Kidney capillary endothelial cell (primary cell): Measurements from ENCODE around the gene UBE2G2.
A peak's percentile ranks its signal among the peaks of the same experiment; 100 is the strongest.

Experiments
- DNase-seq: peaks from one replicate; pipeline ENCODE4 v3.0.0-alpha.2; 2018; ENCODE audit warnings: low spot score

UBE2G2 gene

GRCh38 chr21:44815225-44815624 lies 13.6 kb upstream of the UBE2G2 start:
- no peak for DNase-seq

DNA sequence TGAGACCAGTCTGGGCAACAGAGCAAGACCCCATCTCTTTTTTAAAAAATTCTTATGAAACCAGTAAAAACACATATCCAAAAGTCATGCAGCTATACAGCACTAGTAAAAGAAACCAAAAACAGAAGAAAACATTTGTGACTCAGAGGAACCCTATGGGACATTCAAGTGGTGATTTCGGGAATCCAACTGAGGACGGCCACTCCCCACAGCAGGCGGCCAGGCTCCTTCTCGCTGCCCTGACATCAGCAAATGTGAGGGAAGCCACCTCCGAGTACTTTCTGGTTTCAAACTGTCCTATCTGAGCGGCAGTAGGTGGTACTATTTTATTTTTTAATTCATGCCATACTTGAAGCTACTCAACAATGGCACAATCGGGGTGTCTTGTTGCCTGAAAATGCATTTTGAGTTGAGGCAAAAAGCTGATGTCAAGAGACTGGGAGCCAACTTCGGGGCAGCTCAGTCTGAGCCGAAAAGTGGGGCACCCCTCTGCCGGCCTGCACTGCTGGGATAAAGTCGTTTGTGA lies 12.9 kb upstream of the UBE2G2 start:
- no peak for DNase-seq

DNA sequence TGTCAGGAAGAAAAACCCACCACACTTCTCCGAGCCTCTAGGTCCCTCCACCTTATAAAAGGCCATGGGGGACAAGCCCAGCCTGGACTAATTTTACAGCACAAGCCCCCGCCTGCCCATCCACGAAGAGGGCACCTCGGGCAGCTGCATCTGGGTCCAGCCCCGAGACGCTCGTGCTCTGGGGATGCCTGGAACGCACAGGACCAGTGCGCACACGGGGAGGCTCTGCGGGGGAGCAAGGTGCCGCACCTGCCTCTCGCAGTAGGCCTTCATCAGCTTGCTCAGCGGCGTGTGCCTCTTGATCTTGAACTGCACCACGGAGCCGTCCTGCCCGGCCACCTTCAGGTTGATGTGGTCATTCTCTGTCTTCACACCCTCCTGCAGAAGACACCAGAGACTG lies 12.1 kb upstream of the UBE2G2 start:
- DNase-seq = no peak

DNA sequence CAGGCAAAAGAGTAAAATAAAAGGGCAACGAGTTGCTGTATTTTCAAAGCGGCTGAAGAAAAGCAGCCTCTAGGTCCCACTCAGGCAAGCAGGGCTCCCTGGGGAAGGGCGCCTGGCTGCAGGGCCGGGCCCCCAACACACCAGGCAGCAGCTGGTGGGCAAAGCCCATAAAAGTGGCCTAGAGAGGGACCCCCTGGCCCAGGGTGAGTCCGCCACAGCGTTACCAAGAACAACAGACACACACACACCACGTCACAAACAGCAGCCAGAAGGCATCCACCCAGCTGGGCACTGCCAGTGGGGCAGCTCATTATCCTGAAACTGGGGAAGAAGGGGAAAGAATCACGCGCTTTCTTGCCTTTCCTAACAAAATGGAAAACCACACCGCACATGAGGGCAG lies 11.5 kb upstream of the UBE2G2 start:
- DNase-seq = no peak

GRCh38 chr21:44812640-44813039 lies 11.0 kb upstream of the UBE2G2 start:
- no peak for DNase-seq

DNA sequence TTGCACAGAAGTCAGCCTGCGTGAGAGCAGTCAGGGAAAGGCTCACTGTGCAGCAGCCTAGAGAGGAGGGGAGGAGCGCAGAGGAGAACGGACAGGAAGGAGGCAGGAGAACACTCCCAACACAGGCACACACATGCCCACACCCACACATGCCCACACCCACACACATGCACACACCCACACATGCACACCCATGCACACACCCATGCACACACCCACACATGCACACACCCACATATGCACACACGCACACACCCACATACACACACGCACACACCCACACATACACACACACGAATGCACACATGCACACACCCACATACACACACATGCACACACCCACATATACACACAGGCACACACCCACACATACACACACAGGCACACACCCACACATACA lies 9.2 kb upstream of the UBE2G2 start:
- no peak for DNase-seq

DNA sequence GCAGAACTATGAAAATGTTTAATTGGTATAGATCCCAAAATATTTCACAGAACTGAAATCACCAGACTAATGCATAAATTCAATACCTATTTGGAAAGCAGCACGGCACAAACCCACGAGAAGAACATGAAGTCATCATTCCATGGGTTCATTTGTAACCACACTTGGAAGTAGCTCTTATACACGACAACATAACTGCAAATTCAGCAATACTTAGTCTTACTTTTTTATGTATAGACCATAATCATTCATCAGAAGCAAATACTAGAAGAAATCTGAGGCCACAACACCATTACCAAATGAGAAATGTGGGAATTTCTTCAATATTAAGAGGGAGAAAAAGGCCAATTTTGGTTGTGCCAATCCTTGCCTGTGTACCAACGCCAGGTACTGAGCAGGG lies 4.2 kb upstream of the UBE2G2 start:
- no peak for DNase-seq

DNA sequence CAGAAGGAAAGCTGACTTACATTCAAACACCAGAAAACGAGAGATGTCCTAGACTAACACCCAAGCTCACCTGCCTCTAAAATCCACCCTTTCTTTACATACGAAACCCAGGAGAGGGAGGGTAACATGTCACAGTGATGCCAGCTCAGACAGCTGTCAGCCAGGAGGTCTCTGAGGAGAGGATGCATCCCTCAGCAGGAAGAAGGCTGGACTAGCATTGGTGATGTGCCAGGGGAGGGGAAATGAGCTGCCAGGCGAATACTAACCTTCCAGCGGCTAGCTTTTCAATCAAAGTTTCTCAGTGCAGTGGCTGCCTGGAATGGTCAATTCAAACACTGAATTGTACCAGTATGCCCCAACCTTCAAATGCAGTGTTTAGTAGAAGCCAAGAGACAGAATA lies 3.6 kb upstream of the UBE2G2 start:
- no peak for DNase-seq

GRCh38 chr21:44804762-44805161 lies 3.1 kb upstream of the UBE2G2 start:
- DNase-seq = no peak

- no peak for DNase-seq
These were observed 2.0 kb upstream of the UBE2G2 start for GRCh38 chr21:44803651-44804050.

GRCh38 chr21:44802396-44803153 lies 955 bp upstream of the UBE2G2 start:
- no peak for DNase-seq

- no peak for DNase-seq
These were observed 601 bp downstream of the UBE2G2 start for GRCh38 chr21:44800971-44801467.

DNA sequence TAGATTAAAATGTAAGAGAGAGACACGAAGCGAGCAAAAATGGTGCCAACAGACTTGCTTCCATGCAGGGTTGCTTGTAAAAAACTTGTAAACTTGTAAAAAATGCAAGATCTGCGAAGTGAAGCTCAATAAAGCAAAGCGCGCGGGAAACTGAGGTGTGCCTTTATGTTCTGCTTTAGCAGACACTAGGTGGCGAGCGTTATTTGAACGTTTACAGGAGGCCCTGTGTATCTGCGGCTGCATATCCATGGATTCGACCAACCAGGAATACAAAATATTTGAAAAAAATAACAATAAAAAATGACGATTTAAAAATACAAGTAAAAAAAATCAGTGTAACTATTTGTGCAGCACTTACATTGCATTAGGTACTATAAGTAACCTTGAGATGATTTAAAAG lies 1.5 kb downstream of the UBE2G2 start:
- peak; percentile 37 for DNase-seq

- DNase-seq = no peak
These were observed 2.0 kb downstream of the UBE2G2 start for GRCh38 chr21:44799646-44800045.

- no peak for DNase-seq
These were observed 3.8 kb downstream of the UBE2G2 start for GRCh38 chr21:44797775-44798174.

GRCh38 chr21:44795342-44795741 lies 6.3 kb downstream of the UBE2G2 start:
- DNase-seq = no peak

GRCh38 chr21:44793592-44794374 lies 7.8 kb downstream of the UBE2G2 start:
- DNase-seq = no peak

GRCh38 chr21:44792702-44793591 lies 8.7 kb downstream of the UBE2G2 start:
- DNase-seq = peak; percentile 66

- DNase-seq = no peak
These were observed 9.6 kb downstream of the UBE2G2 start for GRCh38 chr21:44791993-44792392.

- DNase-seq = no peak
These were observed 10.4 kb downstream of the UBE2G2 start for GRCh38 chr21:44791246-44791645.

DNA sequence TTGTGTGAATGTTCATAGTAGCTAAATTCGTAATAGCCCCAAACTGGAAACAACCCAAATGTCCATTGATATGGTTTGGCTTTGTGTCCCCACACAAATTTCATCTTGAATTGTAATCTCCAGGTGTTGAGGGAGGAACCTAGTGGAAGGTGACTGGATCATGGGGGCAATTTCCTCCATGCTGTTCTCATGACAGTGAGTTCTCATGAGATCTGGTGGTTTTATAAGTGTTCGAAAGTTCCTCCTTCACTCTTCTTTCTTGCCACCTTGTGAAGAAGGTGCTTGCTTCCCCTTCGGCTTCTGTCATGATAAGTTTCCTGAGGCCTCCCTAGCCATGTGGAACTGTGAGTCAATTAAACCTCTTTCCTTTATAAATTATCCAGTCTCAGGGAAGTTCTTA lies 11.3 kb downstream of the UBE2G2 start:
- DNase-seq = no peak

DNA sequence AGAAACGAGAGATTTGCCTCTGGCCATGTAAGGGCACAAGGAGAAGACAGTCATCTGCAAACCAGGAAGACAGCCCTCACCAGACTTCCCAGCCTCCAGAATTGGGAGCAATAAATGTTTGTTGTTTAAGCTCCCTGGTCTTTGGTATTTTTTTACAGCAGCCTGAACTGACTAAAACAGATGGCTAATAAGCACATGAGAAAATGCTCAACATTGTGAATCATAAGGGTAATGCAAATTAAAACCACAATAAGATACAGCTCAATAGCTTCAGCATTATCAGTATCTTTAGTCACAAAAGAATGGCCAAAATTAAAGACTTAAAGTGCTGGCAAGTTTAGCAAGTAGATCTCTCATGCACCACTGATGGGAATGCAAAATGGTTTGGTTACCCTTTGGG lies 11.7 kb downstream of the UBE2G2 start:
- DNase-seq = no peak
